ENCODE results near the gene TMEM238.
"Not testable (repeated sequence)": the region's sequence is repeated elsewhere in the genome, so short reads cannot be mapped to it uniquely, and the experiment has no call there.

The TMEM238 gene

GRCh38 chr19:55384131-55384919 lies at the start of gene TMEM238:
Gene TMEM238 (minus strand): TSS chr19:55384292. CDS start chr19:55384259, 33 bp downstream.
- Histone ChIP-seq H3K4me1 (ENCODE audit: control insufficient read depth in 1 of 2, insufficient read depth in 2 of 2, low read length in 2 of 2) (peaks cover 36 to 41% of the 10 kb centered on the region in 2 donors), H3K9me3 (ENCODE audit: control insufficient read depth in 1 of 2, low read length in 2 of 2) (no peaks in the 10 kb centered on the region), H3K27me3 (ENCODE audit: control insufficient read depth in 1 of 2, insufficient read depth in 2 of 2, low read length in 2 of 2) (no peaks in the 10 kb centered on the region), H3K27ac (ENCODE audit: low read depth, low read length) (peak within 1 kb of the TSS; percentile 94), H3K9ac (ENCODE audit: low read depth in 1 of 2, low read length in 2 of 2) (peak within 1 kb of the TSS; percentile 83 to 94), H3K4me3 (ENCODE audit: low read depth in 1 of 2, low read length in 2 of 2) (peak within 1 kb of the TSS; percentile 79 to 99), H3K36me3 (ENCODE audit: control insufficient read depth in 1 of 2, insufficient read depth in 2 of 2, low read length in 2 of 2) (peaks cover 23 to 25% of the 10 kb centered on the region in 2 donors)

- Histone ChIP-seq H3K27ac (ENCODE audit: low read depth, low read length) (no peak overlapping the region), H3K4me1 (ENCODE audit: control insufficient read depth in 1 of 2, insufficient read depth in 2 of 2, low read length in 2 of 2) (no peaks in the 10 kb centered on the region), H3K9me3 (ENCODE audit: control insufficient read depth in 1 of 2, low read length in 2 of 2) (no peaks in the 10 kb centered on the region), H3K36me3 (ENCODE audit: control insufficient read depth in 1 of 2, insufficient read depth in 2 of 2, low read length in 2 of 2) (no peaks in the 10 kb centered on the region), H3K4me3 (ENCODE audit: low read depth in 1 of 2, low read length in 2 of 2) (no peak overlapping the region), H3K9ac (ENCODE audit: low read depth in 1 of 2, low read length in 2 of 2) (no peak overlapping the region), H3K27me3 (ENCODE audit: control insufficient read depth in 1 of 2, insufficient read depth in 2 of 2, low read length in 2 of 2) (peaks cover 26 to 41% of the 10 kb centered on the region in 2 donors)
Measured at GRCh38 chr19:55433292-55433691, 49.2 kb upstream of the TMEM238 start.

- peaks cover 25 to 42% of the 10 kb centered on the region in 2 donors for H3K27me3 ChIP-seq (ENCODE audit: control insufficient read depth in 1 of 2, insufficient read depth in 2 of 2, low read length in 2 of 2)
- H3K36me3 ChIP-seq (ENCODE audit: control insufficient read depth in 1 of 2, insufficient read depth in 2 of 2, low read length in 2 of 2): no peaks in the 10 kb centered on the region
- no peak overlapping the region for H3K9ac ChIP-seq (ENCODE audit: low read depth in 1 of 2, low read length in 2 of 2)
- H3K9me3 ChIP-seq (ENCODE audit: control insufficient read depth in 1 of 2, low read length in 2 of 2): no peaks in the 10 kb centered on the region
- no peak overlapping the region for H3K4me3 ChIP-seq (ENCODE audit: low read depth in 1 of 2, low read length in 2 of 2)
- H3K4me1 ChIP-seq (ENCODE audit: control insufficient read depth in 1 of 2, insufficient read depth in 2 of 2, low read length in 2 of 2): no peaks in the 10 kb centered on the region
- no peak overlapping the region for H3K27ac ChIP-seq (ENCODE audit: low read depth, low read length)
Measured at GRCh38 chr19:55432241-55432959, 48.3 kb upstream of the TMEM238 start.

GRCh38 chr19:55431183-55431582 lies 47.1 kb upstream of the TMEM238 start:
- peaks cover 25 to 36% of the 10 kb centered on the region in 2 donors for H3K27me3 ChIP-seq (ENCODE audit: control insufficient read depth in 1 of 2, insufficient read depth in 2 of 2, low read length in 2 of 2)

GRCh38 chr19:55426042-55426441 lies 42.0 kb upstream of the TMEM238 start:
- H3K9ac ChIP-seq (ENCODE audit: low read depth in 1 of 2, low read length in 2 of 2): no peak overlapping the region
- no peaks in the 10 kb centered on the region for H3K36me3 ChIP-seq (ENCODE audit: control insufficient read depth in 1 of 2, insufficient read depth in 2 of 2, low read length in 2 of 2)
- H3K27me3 ChIP-seq (ENCODE audit: control insufficient read depth in 1 of 2, insufficient read depth in 2 of 2, low read length in 2 of 2): peaks cover 7 to 8% of the 10 kb centered on the region in 2 donors
- H3K9me3 ChIP-seq (ENCODE audit: control insufficient read depth in 1 of 2, low read length in 2 of 2): no peaks in the 10 kb centered on the region
- H3K4me3 ChIP-seq (ENCODE audit: low read depth in 1 of 2, low read length in 2 of 2): no peak overlapping the region
- no peak overlapping the region for H3K27ac ChIP-seq (ENCODE audit: low read depth, low read length)
- H3K4me1 ChIP-seq (ENCODE audit: control insufficient read depth in 1 of 2, insufficient read depth in 2 of 2, low read length in 2 of 2): no peaks in the 10 kb centered on the region

More at GRCh38 chr19:55431183-55431582, 47.1 kb upstream of the TMEM238 start:
- Histone ChIP-seq H3K9ac (ENCODE audit: low read depth in 1 of 2, low read length in 2 of 2) (no peak overlapping the region), H3K36me3 (ENCODE audit: control insufficient read depth in 1 of 2, insufficient read depth in 2 of 2, low read length in 2 of 2) (no peaks in the 10 kb centered on the region), H3K4me1 (ENCODE audit: control insufficient read depth in 1 of 2, insufficient read depth in 2 of 2, low read length in 2 of 2) (no peaks in the 10 kb centered on the region), H3K9me3 (ENCODE audit: control insufficient read depth in 1 of 2, low read length in 2 of 2) (no peaks in the 10 kb centered on the region), H3K4me3 (ENCODE audit: low read depth in 1 of 2, low read length in 2 of 2) (no peak overlapping the region), H3K27ac (ENCODE audit: low read depth, low read length) (no peak overlapping the region)

- Histone ChIP-seq H3K4me1 (ENCODE audit: control insufficient read depth in 1 of 2, insufficient read depth in 2 of 2, low read length in 2 of 2) (no peaks in the 10 kb centered on the region), H3K36me3 (ENCODE audit: control insufficient read depth in 1 of 2, insufficient read depth in 2 of 2, low read length in 2 of 2) (no peaks in the 10 kb centered on the region), H3K4me3 (ENCODE audit: low read depth in 1 of 2, low read length in 2 of 2) (no peak overlapping the region), H3K27me3 (ENCODE audit: control insufficient read depth in 1 of 2, insufficient read depth in 2 of 2, low read length in 2 of 2) (peaks cover 7 to 8% of the 10 kb centered on the region in 2 donors), H3K9me3 (ENCODE audit: control insufficient read depth in 1 of 2, low read length in 2 of 2) (no peaks in the 10 kb centered on the region), H3K27ac (ENCODE audit: low read depth, low read length) (no peak overlapping the region), H3K9ac (ENCODE audit: low read depth in 1 of 2, low read length in 2 of 2) (no peak overlapping the region)
Measured at GRCh38 chr19:55424518-55424917, 40.4 kb upstream of the TMEM238 start.

- Histone ChIP-seq H3K4me1 (ENCODE audit: control insufficient read depth in 1 of 2, insufficient read depth in 2 of 2, low read length in 2 of 2) (no peaks in the 10 kb centered on the region), H3K27me3 (ENCODE audit: control insufficient read depth in 1 of 2, insufficient read depth in 2 of 2, low read length in 2 of 2) (peaks cover under 1 to 2% of the 10 kb centered on the region in 2 donors), H3K9me3 (ENCODE audit: control insufficient read depth in 1 of 2, low read length in 2 of 2) (no peaks in the 10 kb centered on the region), H3K36me3 (ENCODE audit: control insufficient read depth in 1 of 2, insufficient read depth in 2 of 2, low read length in 2 of 2) (no peaks in the 10 kb centered on the region), H3K4me3 (ENCODE audit: low read depth in 1 of 2, low read length in 2 of 2) (no peak overlapping the region), H3K27ac (ENCODE audit: low read depth, low read length) (no peak overlapping the region), H3K9ac (ENCODE audit: low read depth in 1 of 2, low read length in 2 of 2) (no peak overlapping the region)
Measured at GRCh38 chr19:55423225-55424005, 39.3 kb upstream of the TMEM238 start.

- H3K27ac ChIP-seq (ENCODE audit: low read depth, low read length); H3K4me1 ChIP-seq (ENCODE audit: control insufficient read depth in 1 of 2, insufficient read depth in 2 of 2, low read length in 2 of 2); H3K9ac ChIP-seq (ENCODE audit: low read depth in 1 of 2, low read length in 2 of 2); H3K4me3 ChIP-seq (ENCODE audit: low read depth in 1 of 2, low read length in 2 of 2); H3K36me3 ChIP-seq (ENCODE audit: control insufficient read depth in 1 of 2, insufficient read depth in 2 of 2, low read length in 2 of 2); H3K27me3 ChIP-seq (ENCODE audit: control insufficient read depth in 1 of 2, insufficient read depth in 2 of 2, low read length in 2 of 2); H3K9me3 ChIP-seq (ENCODE audit: control insufficient read depth in 1 of 2, low read length in 2 of 2): not testable (repeated sequence)
Measured at GRCh38 chr19:55421281-55421680, 37.2 kb upstream of the TMEM238 start.

GRCh38 chr19:55419624-55420236 lies 35.6 kb upstream of the TMEM238 start:
- Histone ChIP-seq H3K9me3 (ENCODE audit: control insufficient read depth in 1 of 2, low read length in 2 of 2) (no peaks in the 10 kb centered on the region), H3K27ac (ENCODE audit: low read depth, low read length) (no peak overlapping the region), H3K4me3 (ENCODE audit: low read depth in 1 of 2, low read length in 2 of 2) (no peak overlapping the region), H3K4me1 (ENCODE audit: control insufficient read depth in 1 of 2, insufficient read depth in 2 of 2, low read length in 2 of 2) (peaks cover 0 to 2% of the 10 kb centered on the region in 2 donors), H3K36me3 (ENCODE audit: control insufficient read depth in 1 of 2, insufficient read depth in 2 of 2, low read length in 2 of 2) (no peaks in the 10 kb centered on the region), H3K27me3 (ENCODE audit: control insufficient read depth in 1 of 2, insufficient read depth in 2 of 2, low read length in 2 of 2) (no peaks in the 10 kb centered on the region), H3K9ac (ENCODE audit: low read depth in 1 of 2, low read length in 2 of 2) (no peak overlapping the region)

Data from duodenal mucosa (tissue), 2 donors.